ENCODE data around the gene HNRNPA1L2. TPM values are rescaled to one million over a fixed set of nuclear protein-coding genes. Genes with fewer than 3 reads are reported as not detected.
A peak's percentile ranks its signal among the peaks of the same experiment; 100 is the strongest.

The HNRNPA1L2 gene
- total and polyA plus RNA-seq, 2 of the 8 experiments (the other 6 are each of a cell fraction or from before 2014, with no cell fraction given), result 3.7 to 8.9 TPM

- Histone ChIP-seq H3K18ac (ENCODE audit: extremely low read depth, low read length) (no peak overlapping the region), H4K5ac (ENCODE audit: insufficient read length, low read depth, low read length) (no peak overlapping the region), H3K4me2 (ENCODE audit: insufficient read depth in 1 of 2, low read depth in 2 of 2, low read length in 2 of 2) (peak overlapping the region; percentile 64 to 94), H4K91ac (replicated peaks; ENCODE audit: insufficient read length, low read length) (no peak overlapping the region), H3K9ac (replicated peaks in 1 of 4; ENCODE audit: extremely low read depth in 1 of 4, low read depth in 3 of 4, low read length in 3 of 4) (peak overlapping the region in 2 of 4 experiments; percentile 74 to 99; a peak in 3 of 7 replicates), H3K79me1 (ENCODE audit: low read depth, low read length) (peaks cover 4% of the 10 kb centered on the region), H2BK12ac (ENCODE audit: low read depth, low read length) (no peak overlapping the region), H3K27ac (ENCODE audit: low read depth, low read length) (no peak overlapping the region), H2BK20ac (ENCODE audit: low read length) (no peak overlapping the region), H2BK120ac (replicated peaks; ENCODE audit: low read depth, low read length) (no peak overlapping the region), H3K23me2 (ENCODE audit: low read depth, low read length) (peaks cover 6% of the 10 kb centered on the region; the same call in 1 of the 2 replicates), H2AFZ (ENCODE audit: low read length) (no peak overlapping the region), H3K36me3 (ENCODE audit: control insufficient read depth in 2 of 4, insufficient read depth in 4 of 4, low read length in 3 of 4) (peaks cover 0 to 22% (median 7%) of the 10 kb centered on the region in 4 experiments; a peak in 5 of 8 replicates), H3K4ac (replicated peaks; ENCODE audit: insufficient read length, low read depth, low read length) (no peak overlapping the region), H3K23ac (ENCODE audit: insufficient read length) (no peak overlapping the region), H3K14ac (ENCODE audit: insufficient read length) (no peak overlapping the region), H3K4me3 (ENCODE audit: extremely low read depth in 1 of 4, insufficient read depth in 2 of 4, low read depth in 3 of 4, low read length in 4 of 4) (peak overlapping the region; percentile 21 to 98 (median 92); a peak in 7 of 8 replicates), H2AK5ac (ENCODE audit: low read depth, low read length) (no peak overlapping the region), H2BK5ac (ENCODE audit: low read depth, low read length) (no peak overlapping the region), H4K8ac (ENCODE audit: extremely low read depth, insufficient read depth, low read length) (no peak overlapping the region), H3K56ac (replicated peaks; ENCODE audit: insufficient read length, low read depth, low read length) (no peak overlapping the region), H4K20me1 (replicated peaks in 1 of 2; ENCODE audit: control insufficient read depth in 1 of 2, insufficient read depth in 2 of 2, low read length in 2 of 2) (peaks cover 0 to 2% of the 10 kb centered on the region in 2 experiments), H2BK15ac (ENCODE audit: low read length) (no peak overlapping the region), H3K79me2 (ENCODE audit: control insufficient read depth in 1 of 2, insufficient read depth in 2 of 2, low read length in 2 of 2) (peaks cover 23 to 53% of the 10 kb centered on the region in 2 experiments), H3K9me3 (ENCODE audit: insufficient read depth in 2 of 2, low read depth in 1 of 2, low read length in 1 of 2) (no peaks in the 10 kb centered on the region), H3K27me3 (replicated peaks in 1 of 4; ENCODE audit: control insufficient read depth in 3 of 4, extremely low read depth in 1 of 4, insufficient read depth in 3 of 4, low read length in 3 of 4) (no peaks in the 10 kb centered on the region), H3K4me1 (replicated peaks in 1 of 4; ENCODE audit: control insufficient read depth in 3 of 4, insufficient read depth in 4 of 4, low read length in 3 of 4) (peaks cover 0 to 5% (median 0%) of the 10 kb centered on the region in 4 experiments; a peak in 3 of 7 replicates)
- no peak for DNase-seq (ENCODE audit: low read depth in 1 of 2, low spot score in 2 of 2)
- FAIRE-seq, result no peak
- WGBS, 2 experiments (ENCODE audit: extremely low coverage in 1 of 2, insufficient coverage in 1 of 2, insufficient read length in 1 of 2, insufficient replicate concordance in 2 of 2, low coverage in 1 of 2, low lambda C conversion rate in 2 of 2, missing lambda C conversion rate in 1 of 2), result 89% methylated on average over 6 of the region's 6 CpGs; no CpG with 5 or more reads in 1 of the 2 experiments
- ChIA-PET CTCF (ENCODE audit: partially characterized antibody) (no interaction called here), POLR2A (ENCODE audit: partially characterized antibody) (no interaction called here)
- no peak for TF ChIP-seq CTCF (IDR thresholded peaks at IDR 0.05; ENCODE audit: control extremely low read depth in 1 of 3, insufficient read depth in 1 of 3, low read depth in 1 of 3, low read length in 3 of 3)
- TF ChIP-seq SIRT6 (IDR thresholded peaks at IDR 0.05; ENCODE audit: low read length), result no peak
- no peak for TF ChIP-seq E2F6 (IDR thresholded peaks at IDR 0.05)
- no peak for TF ChIP-seq RAD21 (IDR thresholded peaks at IDR 0.05 in 1 of 2, conservative IDR thresholded peaks at IDR 0.05 in 1 of 2; ENCODE audit: low read depth in 2 of 2, low read length in 2 of 2)
- no peak for TF ChIP-seq ATF2 (IDR thresholded peaks at IDR 0.05; ENCODE audit: low read length)
- TF ChIP-seq KDM4A (IDR thresholded peaks at IDR 0.05; ENCODE audit: low read depth, low read length, severe bottlenecking), result no peak
- no peak for TF ChIP-seq GABPA (IDR thresholded peaks at IDR 0.05; ENCODE audit: borderline replicate concordance, insufficient read depth, low read length)
- TF ChIP-seq CBX8 (IDR thresholded peaks at IDR 0.05; ENCODE audit: borderline replicate concordance, low read depth, low read length), result no peak
Observed at GRCh38 chr13:52650731-52651130, 8.5 kb downstream of the HNRNPA1L2 start.

Measured in H1 (cell line).